ENCODE measurements around the gene ITGB4.

Gene ITGB4

GRCh38 chr17:75720656-75721462 lies at the start of gene ITGB4:
Gene ITGB4, plus strand, starts transcription at chr17:75721459. Its CDS starts 3,245 bp downstream, at chr17:75724704.
- DNase-seq (ENCODE audit: low read depth) = peak; percentile 22

GRCh38 chr17:75672011-75672410 lies 49.2 kb upstream of the ITGB4 start:
- DNase-seq (ENCODE audit: low read depth) = no peak

- DNase-seq (ENCODE audit: low read depth) = no peak
Measured at GRCh38 chr17:75673487-75673886, 47.8 kb upstream of the ITGB4 start.

- no peak for DNase-seq (ENCODE audit: low read depth)
Measured at GRCh38 chr17:75676461-75676860, 44.8 kb upstream of the ITGB4 start.

- DNase-seq (ENCODE audit: low read depth) = peak; percentile 81
Measured at GRCh38 chr17:75679706-75680211, 41.5 kb upstream of the ITGB4 start.

- DNase-seq (ENCODE audit: low read depth) = no peak
Measured at GRCh38 chr17:75680431-75680830, 40.8 kb upstream of the ITGB4 start.

- DNase-seq (ENCODE audit: low read depth) = peak; percentile 76
Measured at GRCh38 chr17:75681289-75681688, 40.0 kb upstream of the ITGB4 start.

GRCh38 chr17:75683583-75683982 lies 37.7 kb upstream of the ITGB4 start:
- peak; percentile 80 for DNase-seq (ENCODE audit: low read depth)

GRCh38 chr17:75684249-75684648 lies 37.0 kb upstream of the ITGB4 start:
- DNase-seq (ENCODE audit: low read depth) = peak; percentile 46

- DNase-seq (ENCODE audit: low read depth) = peak; percentile 83
Measured at GRCh38 chr17:75684924-75685323, 36.3 kb upstream of the ITGB4 start.

GRCh38 chr17:75685499-75685898 lies 35.8 kb upstream of the ITGB4 start:
- peak; percentile 68 for DNase-seq (ENCODE audit: low read depth)

GRCh38 chr17:75688209-75688825 lies 32.9 kb upstream of the ITGB4 start:
- peak; percentile 39 for DNase-seq (ENCODE audit: low read depth)

- DNase-seq (ENCODE audit: low read depth) = peak; percentile 23
Measured at GRCh38 chr17:75689441-75689873, 31.8 kb upstream of the ITGB4 start.

GRCh38 chr17:75691371-75691791 lies 29.9 kb upstream of the ITGB4 start:
- DNase-seq (ENCODE audit: low read depth) = peak; percentile 53

GRCh38 chr17:75691801-75692626 lies 29.2 kb upstream of the ITGB4 start:
- no peak for DNase-seq (ENCODE audit: low read depth)

GRCh38 chr17:75692976-75693375 lies 28.3 kb upstream of the ITGB4 start:
- peak; percentile 28 for DNase-seq (ENCODE audit: low read depth)

- peak; percentile 100 for DNase-seq (ENCODE audit: low read depth)
Measured at GRCh38 chr17:75693500-75694481, 27.5 kb upstream of the ITGB4 start.

GRCh38 chr17:75694536-75694935 lies 26.7 kb upstream of the ITGB4 start:
- peak; percentile 19 for DNase-seq (ENCODE audit: low read depth)

- DNase-seq (ENCODE audit: low read depth) = peak; percentile 79
Measured at GRCh38 chr17:75695141-75695829, 26.0 kb upstream of the ITGB4 start.

GRCh38 chr17:75695830-75696271 lies 25.4 kb upstream of the ITGB4 start:
- DNase-seq (ENCODE audit: low read depth) = no peak
